IPS-18a (cell line): ENCODE data around the gene BTAF1.
"Not testable (repeated sequence)": the region's sequence is repeated elsewhere in the genome, so short reads cannot be mapped to it uniquely, and the experiment has no call there.

Source experiments
- H3K27ac ChIP-seq: one replicate; pipeline ENCODE4 v1.5.1; 2013; ENCODE audit warnings: low read length
- H3K27me3 ChIP-seq: one replicate; pipeline ENCODE4 v1.6.1; 2013; ENCODE audit warnings: mild to moderate bottlenecking, low read length; ENCODE audit not compliant: control insufficient read depth, insufficient read depth
- H3K36me3 ChIP-seq: one replicate; pipeline ENCODE4 v1.6.1; 2013; ENCODE audit warnings: low read depth, low read length; ENCODE audit not compliant: control insufficient read depth
- H3K4me1 ChIP-seq: one replicate; pipeline ENCODE4 v1.6.1; 2013; ENCODE audit warnings: low read depth, low read length; ENCODE audit not compliant: control insufficient read depth
- H3K4me3 ChIP-seq: one replicate; pipeline ENCODE4 v1.5.1; 2013; ENCODE audit warnings: low read length
- H3K9ac ChIP-seq: one replicate; pipeline ENCODE4 v1.6.1; 2013; ENCODE audit warnings: mild to moderate bottlenecking, low read length, moderate library complexity
- H3K9me3 ChIP-seq: one replicate; pipeline ENCODE4 v1.6.1; 2013; ENCODE audit warnings: low read depth, low read length; ENCODE audit not compliant: control insufficient read depth

The BTAF1 gene

GRCh38 chr10:92027141-92027540, 103.6 kb downstream of the BTAF1 start:
- Histone ChIP-seq H3K36me3 (peaks cover 68% of the 10 kb centered on the region), H3K9ac (no peak overlapping the region), H3K27me3 (no peaks in the 10 kb centered on the region), H3K4me3 (no peak overlapping the region), H3K27ac (no peak overlapping the region), H3K9me3 (no peaks in the 10 kb centered on the region), H3K4me1 (peaks cover under 1% of the 10 kb centered on the region)

GRCh38 chr10:92031580-92031979, 108.0 kb downstream of the BTAF1 start:
- no peak overlapping the region for H3K27ac ChIP-seq
- H3K27me3 ChIP-seq = no peaks in the 10 kb centered on the region
- no peaks in the 10 kb centered on the region for H3K9me3 ChIP-seq
- peaks cover 14% of the 10 kb centered on the region for H3K4me1 ChIP-seq
- no peak overlapping the region for H3K9ac ChIP-seq
- H3K4me3 ChIP-seq = no peak overlapping the region
- H3K36me3 ChIP-seq = peaks cover 36% of the 10 kb centered on the region

GRCh38 chr10:92033070-92033469, 109.5 kb downstream of the BTAF1 start:
- Histone ChIP-seq H3K36me3 (peaks cover 21% of the 10 kb centered on the region), H3K4me1 (peaks cover 14% of the 10 kb centered on the region)
- not testable (repeated sequence) for H3K27ac ChIP-seq, H3K9me3 ChIP-seq, H3K9ac ChIP-seq, H3K4me3 ChIP-seq, H3K27me3 ChIP-seq

GRCh38 chr10:92038949-92039348, 115.4 kb downstream of the BTAF1 start:
- no peak overlapping the region for H3K27ac ChIP-seq
- peaks cover 6% of the 10 kb centered on the region for H3K4me1 ChIP-seq
- no peak overlapping the region for H3K4me3 ChIP-seq
- H3K36me3 ChIP-seq = no peaks in the 10 kb centered on the region
- no peaks in the 10 kb centered on the region for H3K27me3 ChIP-seq
- H3K9ac ChIP-seq = no peak overlapping the region
- H3K9me3 ChIP-seq = no peaks in the 10 kb centered on the region

DNA sequence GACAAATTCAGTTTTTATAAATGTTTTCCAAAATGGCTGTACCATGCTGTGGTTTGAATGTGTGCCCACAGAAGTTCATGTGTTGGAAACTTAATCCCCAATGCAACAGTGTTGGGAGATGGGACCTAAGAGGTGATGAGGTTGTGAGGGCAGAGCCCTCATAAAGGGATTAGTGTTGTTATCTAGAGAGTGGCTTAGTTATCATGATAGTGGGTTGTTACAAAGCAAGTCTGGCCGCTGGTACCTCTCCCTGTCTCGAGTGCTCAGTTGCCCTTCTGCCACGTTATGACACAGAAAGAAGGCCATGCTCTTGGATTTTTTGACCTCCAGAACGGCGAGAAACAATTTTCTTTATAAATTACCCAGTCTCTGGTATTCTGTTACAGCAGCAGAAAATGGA, 119.0 kb downstream of the BTAF1 start:
- peaks cover 6% of the 10 kb centered on the region for H3K4me1 ChIP-seq
- H3K27me3 ChIP-seq = no peaks in the 10 kb centered on the region
- no peak overlapping the region for H3K4me3 ChIP-seq
- H3K36me3 ChIP-seq = no peaks in the 10 kb centered on the region
- no peaks in the 10 kb centered on the region for H3K9me3 ChIP-seq
- no peak overlapping the region for H3K9ac ChIP-seq
- no peak overlapping the region for H3K27ac ChIP-seq

GRCh38 chr10:92045641-92046106, 122.1 kb downstream of the BTAF1 start:
- Histone ChIP-seq H3K36me3 (no peaks in the 10 kb centered on the region), H3K27me3 (no peaks in the 10 kb centered on the region), H3K4me1 (peaks cover 6% of the 10 kb centered on the region), H3K27ac (no peak overlapping the region), H3K4me3 (no peak overlapping the region), H3K9me3 (no peaks in the 10 kb centered on the region), H3K9ac (no peak overlapping the region)

- no peaks in the 10 kb centered on the region for H3K27me3 ChIP-seq
- H3K9me3 ChIP-seq = no peaks in the 10 kb centered on the region
- H3K4me3 ChIP-seq = no peak overlapping the region
- H3K9ac ChIP-seq = no peak overlapping the region
- H3K36me3 ChIP-seq = no peaks in the 10 kb centered on the region
- no peak overlapping the region for H3K27ac ChIP-seq
- H3K4me1 ChIP-seq = peaks cover 6% of the 10 kb centered on the region
Measured at GRCh38 chr10:92047215-92047614, 123.6 kb downstream of the BTAF1 start.

GRCh38 chr10:92052088-92052487, 128.5 kb downstream of the BTAF1 start:
- H3K4me1 ChIP-seq = no peaks in the 10 kb centered on the region
- H3K9ac ChIP-seq = no peak overlapping the region
- H3K27me3 ChIP-seq = no peaks in the 10 kb centered on the region
- no peak overlapping the region for H3K27ac ChIP-seq
- H3K9me3 ChIP-seq = no peaks in the 10 kb centered on the region
- H3K4me3 ChIP-seq = no peak overlapping the region
- no peaks in the 10 kb centered on the region for H3K36me3 ChIP-seq

DNA sequence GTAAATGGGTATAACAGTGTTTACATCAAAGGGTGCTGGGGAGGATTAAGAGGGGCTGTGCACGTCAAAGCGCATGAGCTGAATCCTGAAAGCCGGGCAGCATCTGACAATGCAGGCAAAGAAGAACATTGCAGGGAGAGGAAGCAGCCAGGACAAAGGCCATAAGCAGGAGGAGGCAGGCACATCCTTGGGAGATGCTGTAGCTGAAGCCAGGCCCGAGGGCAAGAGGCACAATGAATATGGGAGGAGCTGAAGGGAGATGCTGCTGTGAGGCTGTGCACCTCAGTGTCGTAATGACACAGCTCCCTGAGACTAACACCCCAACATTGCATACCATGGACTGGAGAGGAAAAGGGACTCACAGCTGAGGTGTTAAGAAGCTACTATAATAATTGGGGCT, 129.2 kb downstream of the BTAF1 start:
- Histone ChIP-seq H3K4me1 (no peaks in the 10 kb centered on the region), H3K9ac (no peak overlapping the region), H3K9me3 (no peaks in the 10 kb centered on the region), H3K4me3 (no peak overlapping the region), H3K27me3 (no peaks in the 10 kb centered on the region), H3K36me3 (no peaks in the 10 kb centered on the region), H3K27ac (no peak overlapping the region)

DNA sequence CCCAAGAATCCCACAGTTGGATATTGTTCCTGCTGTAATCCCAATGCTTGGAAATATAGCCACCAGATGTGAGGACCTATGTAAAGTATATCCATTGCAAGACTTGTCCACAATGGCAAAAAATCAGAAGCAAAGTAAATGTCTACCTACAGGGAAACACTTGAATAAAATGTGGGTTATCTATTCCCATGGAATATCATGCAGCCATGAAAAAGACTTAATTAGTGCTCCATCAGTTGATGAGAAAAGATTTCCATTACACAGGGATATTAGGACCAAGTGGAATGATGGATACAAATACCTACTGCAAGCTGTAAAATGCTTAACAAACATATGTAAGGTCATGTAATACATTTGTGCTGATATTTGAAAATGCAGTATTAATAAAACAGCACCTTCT, 131.2 kb downstream of the BTAF1 start:
- Histone ChIP-seq H3K27ac (no peak overlapping the region), H3K9ac (no peak overlapping the region), H3K27me3 (no peaks in the 10 kb centered on the region), H3K9me3 (no peaks in the 10 kb centered on the region), H3K36me3 (no peaks in the 10 kb centered on the region), H3K4me3 (no peak overlapping the region), H3K4me1 (no peaks in the 10 kb centered on the region)

DNA sequence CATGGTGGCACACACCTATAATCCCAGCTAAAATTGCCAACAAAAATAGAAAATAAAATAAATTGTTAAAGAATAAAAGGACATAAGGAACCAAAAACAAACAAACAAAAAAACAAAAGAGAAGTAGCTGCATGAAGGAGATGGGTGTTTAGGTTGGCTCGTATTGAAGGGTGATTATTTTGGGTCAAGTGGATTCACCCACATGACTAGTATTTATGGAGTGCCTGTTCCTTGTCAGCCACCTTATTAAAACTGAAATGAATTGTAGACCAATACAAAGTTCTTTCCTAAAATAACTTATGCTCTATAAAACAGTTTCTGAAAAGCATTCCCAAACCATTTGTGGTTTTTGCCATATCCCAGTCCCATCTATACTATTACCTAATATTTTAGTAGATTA, 138.7 kb downstream of the BTAF1 start:
- Histone ChIP-seq H3K36me3 (no peaks in the 10 kb centered on the region), H3K4me1 (no peaks in the 10 kb centered on the region), H3K27me3 (no peaks in the 10 kb centered on the region), H3K4me3 (no peak overlapping the region), H3K27ac (no peak overlapping the region), H3K9me3 (no peaks in the 10 kb centered on the region), H3K9ac (no peak overlapping the region)

DNA sequence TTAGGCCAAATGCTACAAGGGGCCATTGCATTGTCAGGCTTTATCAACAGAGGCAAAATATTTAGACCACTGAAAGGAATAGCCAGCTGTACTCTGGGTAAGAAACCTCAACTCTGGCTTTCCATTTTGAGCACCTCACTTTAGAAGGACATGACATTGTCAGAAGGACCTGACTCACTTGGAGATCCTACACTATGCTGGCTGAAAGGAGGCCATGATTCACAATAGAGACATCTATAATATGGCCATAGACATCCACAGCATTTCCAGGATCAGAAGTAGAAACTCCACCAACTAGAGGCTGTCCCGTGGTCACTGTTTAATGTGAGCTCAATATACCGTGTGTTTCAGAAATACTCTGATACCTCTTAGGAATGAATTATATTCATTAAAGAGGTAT, 140.9 kb downstream of the BTAF1 start:
- H3K4me3 ChIP-seq = no peak overlapping the region
- no peaks in the 10 kb centered on the region for H3K27me3 ChIP-seq
- H3K4me1 ChIP-seq = no peaks in the 10 kb centered on the region
- H3K27ac ChIP-seq = no peak overlapping the region
- no peak overlapping the region for H3K9ac ChIP-seq
- H3K9me3 ChIP-seq = no peaks in the 10 kb centered on the region
- H3K36me3 ChIP-seq = no peaks in the 10 kb centered on the region
